K562 (cell line): Measurements from ENCODE around the gene MRPL10. TPM values are rescaled to one million over a fixed set of nuclear protein-coding genes. Genes with fewer than 3 reads are reported as not detected.

Experiments used
- HMGN3 ChIP-seq: IDR thresholded peaks from 2 replicates; pipeline ENCODE4 v1.6.1; 2011; ENCODE audit warnings: borderline replicate concordance, low read depth, mild to moderate bottlenecking, mixed read lengths, low read length; ENCODE audit not compliant: insufficient read length; ENCODE audit errors: extremely low read depth
- MAX ChIP-seq: sonication (generic); formaldehyde crosslinking; IDR thresholded peaks from 2 replicates; pipeline ENCODE4 v1.9.0; 2022; ENCODE audit warnings: mild to moderate bottlenecking, missing genetic modification reagents
- MCM3 ChIP-seq: fragments of 450-650 bp; IDR thresholded peaks from 2 replicates; pipeline ENCODE4 v1.6.1; 2016
- NFIX ChIP-seq: fragments of 250-450 bp; sonication (Bioruptor Pico); IDR thresholded peaks from 2 replicates; pipeline ENCODE4 v1.4.0; 2020; ENCODE audit warnings: low read depth, mild to moderate bottlenecking, moderate library complexity
- RREB1 ChIP-seq: fragments of 250-450 bp; sonication (Bioruptor Pico); IDR thresholded peaks from 2 replicates; pipeline ENCODE4 v1.4.0; 2020
- SNAPC5 ChIP-seq: fragments of 250-450 bp; sonication (Bioruptor Pico); IDR thresholded peaks from 2 replicates; pipeline ENCODE4 v1.8.0; 2021; ENCODE audit warnings: moderate library complexity, mild to moderate bottlenecking, inconsistent platforms
- STAG1 ChIP-seq: sonication (generic); formaldehyde crosslinking; IDR thresholded peaks from 2 replicates; pipeline ENCODE4 v1.5.0; 2020; ENCODE audit warnings: missing genetic modification reagents, borderline replicate concordance
- ZBTB26 ChIP-seq: fragments of 450-650 bp; formaldehyde crosslinking; IDR thresholded peaks from 2 replicates; pipeline ENCODE4 v1.4.0; 2022; ENCODE audit warnings: missing genetic modification characterization
- ZBTB40 ChIP-seq, 2 experiments: fragments of 450-650 bp in 1 of 2; sonication (generic) in 1 of 2; formaldehyde crosslinking in 1 of 2; IDR thresholded peaks; 2 replicates each; pipeline versions ENCODE4 v1.7.1 to v1.9.0; 2016 to 2022; ENCODE audit warnings: inconsistent platforms in 1 of 2, mild to moderate bottlenecking in 1 of 2, missing genetic modification reagents in 1 of 2
- ZFX ChIP-seq: sonication (generic); formaldehyde crosslinking; IDR thresholded peaks from 2 replicates; pipeline ENCODE4 v1.8.0; 2022; ENCODE audit warnings: mild to moderate bottlenecking, missing genetic modification reagents, moderate library complexity
- ZNF354B ChIP-seq: fragments of 250-450 bp; sonication (Bioruptor Pico); IDR thresholded peaks from 2 replicates; pipeline ENCODE4 v1.4.0; 2020
- polyA plus RNA-seq, 8 experiments: library from polyadenylated mRNA; depleted of rRNA in 4 of 8; stranded (reverse) in 5 of 8; unstranded in 3 of 8; fragments of >200 nt; fragmentation: Nextera tagmentation in 2 of 8; fragmentation: Illumina TruSeq in 1 of 8; extraction: Ambion mirVana in 2 of 8; extraction: Trizol in 1 of 8; gene quantifications; 2 replicates each; pipeline versions ENCODE4 v1.2.1 to v1.2.3, GENCODE V29; 2011 to 2014; ENCODE audit warnings: inconsistent platforms in 1 of 8, missing spikeins in 1 of 8
- total RNA-seq, 7 experiments: library from RNA; depleted of rRNA in 6 of 7; stranded (reverse); fragments of >200 nt in 6 of 7; fragmentation: Illumina TruSeq in 2 of 7; extraction: Trizol in 2 of 7; gene quantifications; 2 replicates each; pipeline versions ENCODE4 v1.2.1 to v1.2.3, GENCODE V29; 2011 to 2021; ENCODE audit warnings: low replicate concordance in 1 of 7

Gene MRPL10
- total and polyA plus RNA-seq, 9 of the 15 experiments (the other 6 are each of a cell fraction or from before 2014, with no cell fraction given): 27.8 to 105 (median 67.3) TPM

- TF ChIP-seq NFIX (CRISPR knock-in tag) (no peak), ZBTB40 (IDR thresholded peaks at IDR 0.05) (no peak; the same call in 1 of the 2 replicates), ZBTB40 (CRISPR knock-in tag; IDR thresholded peaks at IDR 0.05) (no peak), ZNF354B (CRISPR knock-in tag) (no peak), MCM3 (no peak), HMGN3 (peak; percentile 100), ZBTB26 (CRISPR knock-in tag) (peak; percentile 78; the same call in 1 of the 2 replicates), RREB1 (CRISPR knock-in tag) (no peak), MAX (CRISPR knock-in tag) (no peak), SNAPC5 (CRISPR knock-in tag) (no peak), STAG1 (CRISPR knock-in tag) (no peak), ZFX (CRISPR knock-in tag) (no peak)
Observed at GRCh38 chr17:47866941-47867340, 35.6 kb upstream of the MRPL10 start (continued).
